ENCODE data around the gene TRIM36. TPM values are rescaled to one million over a fixed set of nuclear protein-coding genes. Genes with fewer than 3 reads are reported as not detected.

Gene TRIM36
- total RNA-seq, 1 donor from 2014 or later: not detected

- peaks cover 13% of the 10 kb centered on the region for H3K9me3 Mint-ChIP-seq
- no peak overlapping the region for H3K27ac Mint-ChIP-seq
- no peaks in the 10 kb centered on the region for H3K36me3 Mint-ChIP-seq (ENCODE audit: low read depth)
- H3K27me3 Mint-ChIP-seq (ENCODE audit: low read depth): peaks cover 24% of the 10 kb centered on the region
- intact Hi-C loops (cut with micrococcal nuclease): no loop called here
- no peak overlapping the region for H3K4me3 Mint-ChIP-seq (ENCODE audit: low read depth)
- no peaks in the 10 kb centered on the region for H3K4me1 Mint-ChIP-seq (ENCODE audit: low read depth)
- DNase-seq (ENCODE audit: low spot score): no peak
Measured at GRCh38 chr5:115151208-115151805, 18.4 kb downstream of the TRIM36 start.

GRCh38 chr5:115150512-115150911, 19.2 kb downstream of the TRIM36 start:
- H3K4me1 Mint-ChIP-seq (ENCODE audit: low read depth): no peaks in the 10 kb centered on the region
- H3K27ac Mint-ChIP-seq: no peak overlapping the region
- no peaks in the 10 kb centered on the region for H3K36me3 Mint-ChIP-seq (ENCODE audit: low read depth)
- no peak overlapping the region for H3K4me3 Mint-ChIP-seq (ENCODE audit: low read depth)
- H3K27me3 Mint-ChIP-seq (ENCODE audit: low read depth): peaks cover 18% of the 10 kb centered on the region
- peaks cover 13% of the 10 kb centered on the region for H3K9me3 Mint-ChIP-seq
- no peak for DNase-seq (ENCODE audit: low spot score)
- intact Hi-C loops (cut with micrococcal nuclease): no loop called here

- intact Hi-C loops (cut with micrococcal nuclease): no loop called here
Measured at GRCh38 chr5:115147052-115147451, 22.7 kb downstream of the TRIM36 start.

GRCh38 chr5:115136294-115136693, 33.4 kb downstream of the TRIM36 start:
- Mint-ChIP-seq H3K27ac (no peak overlapping the region), H3K4me1 (ENCODE audit: low read depth) (peaks cover 2% of the 10 kb centered on the region), H3K27me3 (ENCODE audit: low read depth) (peaks cover 15% of the 10 kb centered on the region), H3K4me3 (ENCODE audit: low read depth) (no peak overlapping the region), H3K9me3 (no peaks in the 10 kb centered on the region), H3K36me3 (ENCODE audit: low read depth) (no peaks in the 10 kb centered on the region)
- intact Hi-C loops (cut with micrococcal nuclease): no loop called here
- no peak for DNase-seq (ENCODE audit: low spot score)

More at GRCh38 chr5:115147052-115147451, 22.7 kb downstream of the TRIM36 start:
- H3K4me3 Mint-ChIP-seq (ENCODE audit: low read depth): no peak overlapping the region
- DNase-seq (ENCODE audit: low spot score): no peak
- peaks cover 9% of the 10 kb centered on the region for H3K9me3 Mint-ChIP-seq
- H3K36me3 Mint-ChIP-seq (ENCODE audit: low read depth): no peaks in the 10 kb centered on the region
- H3K4me1 Mint-ChIP-seq (ENCODE audit: low read depth): no peaks in the 10 kb centered on the region
- H3K27ac Mint-ChIP-seq: no peak overlapping the region
- peaks cover 18% of the 10 kb centered on the region for H3K27me3 Mint-ChIP-seq (ENCODE audit: low read depth)

- Mint-ChIP-seq H3K27ac (no peak overlapping the region), H3K27me3 (ENCODE audit: low read depth) (peaks cover 16% of the 10 kb centered on the region), H3K4me1 (ENCODE audit: low read depth) (peaks cover 2% of the 10 kb centered on the region), H3K4me3 (ENCODE audit: low read depth) (no peak overlapping the region), H3K36me3 (ENCODE audit: low read depth) (no peaks in the 10 kb centered on the region), H3K9me3 (no peaks in the 10 kb centered on the region)
- no peak for DNase-seq (ENCODE audit: low spot score)
- intact Hi-C loops (cut with micrococcal nuclease): no loop called here
Measured at GRCh38 chr5:115132465-115132864, 37.2 kb downstream of the TRIM36 start.

GRCh38 chr5:115126303-115126702, 43.4 kb downstream of the TRIM36 start:
- no peak for DNase-seq (ENCODE audit: low spot score)
- H3K9me3 Mint-ChIP-seq: no peaks in the 10 kb centered on the region
- H3K4me1 Mint-ChIP-seq (ENCODE audit: low read depth): no peaks in the 10 kb centered on the region
- intact Hi-C loops (cut with micrococcal nuclease): no loop called here
- peaks cover 5% of the 10 kb centered on the region for H3K27me3 Mint-ChIP-seq (ENCODE audit: low read depth)
- H3K4me3 Mint-ChIP-seq (ENCODE audit: low read depth): no peak overlapping the region
- no peaks in the 10 kb centered on the region for H3K36me3 Mint-ChIP-seq (ENCODE audit: low read depth)
- no peak overlapping the region for H3K27ac Mint-ChIP-seq

- no peaks in the 10 kb centered on the region for H3K4me1 Mint-ChIP-seq (ENCODE audit: low read depth)
- H3K9me3 Mint-ChIP-seq: no peaks in the 10 kb centered on the region
- H3K27ac Mint-ChIP-seq: no peak overlapping the region
- no peak for DNase-seq (ENCODE audit: low spot score)
- no peaks in the 10 kb centered on the region for H3K36me3 Mint-ChIP-seq (ENCODE audit: low read depth)
- H3K27me3 Mint-ChIP-seq (ENCODE audit: low read depth): no peaks in the 10 kb centered on the region
- H3K4me3 Mint-ChIP-seq (ENCODE audit: low read depth): no peak overlapping the region
- intact Hi-C loops (cut with micrococcal nuclease): no loop called here
Measured at GRCh38 chr5:115124741-115125140, 45.0 kb downstream of the TRIM36 start.

- H3K27ac Mint-ChIP-seq: no peak overlapping the region
- H3K4me3 Mint-ChIP-seq (ENCODE audit: low read depth): no peak overlapping the region
- no peaks in the 10 kb centered on the region for H3K4me1 Mint-ChIP-seq (ENCODE audit: low read depth)
- intact Hi-C loops (cut with micrococcal nuclease): no loop called here
- DNase-seq (ENCODE audit: low spot score): no peak
- no peaks in the 10 kb centered on the region for H3K36me3 Mint-ChIP-seq (ENCODE audit: low read depth)
- no peaks in the 10 kb centered on the region for H3K9me3 Mint-ChIP-seq
- H3K27me3 Mint-ChIP-seq (ENCODE audit: low read depth): peaks cover 3% of the 10 kb centered on the region
Measured at GRCh38 chr5:115116001-115116400, 53.7 kb downstream of the TRIM36 start.

GRCh38 chr5:115109840-115110239, 59.9 kb downstream of the TRIM36 start:
- no peaks in the 10 kb centered on the region for H3K36me3 Mint-ChIP-seq (ENCODE audit: low read depth)
- no peaks in the 10 kb centered on the region for H3K4me1 Mint-ChIP-seq (ENCODE audit: low read depth)
- no peak overlapping the region for H3K27ac Mint-ChIP-seq
- H3K9me3 Mint-ChIP-seq: no peaks in the 10 kb centered on the region
- H3K27me3 Mint-ChIP-seq (ENCODE audit: low read depth): peaks cover 10% of the 10 kb centered on the region
- no peak for DNase-seq (ENCODE audit: low spot score)
- no peak overlapping the region for H3K4me3 Mint-ChIP-seq (ENCODE audit: low read depth)
- intact Hi-C loops (cut with micrococcal nuclease): no loop called here

GRCh38 chr5:115109356-115109755, 60.4 kb downstream of the TRIM36 start:
- Mint-ChIP-seq H3K36me3 (ENCODE audit: low read depth) (no peaks in the 10 kb centered on the region), H3K27me3 (ENCODE audit: low read depth) (peaks cover 11% of the 10 kb centered on the region)
- intact Hi-C loops (cut with micrococcal nuclease): no loop called here

GRCh38 chr5:115100319-115100955, 69.3 kb downstream of the TRIM36 start:
- Mint-ChIP-seq H3K27me3 (ENCODE audit: low read depth) (peaks cover 19% of the 10 kb centered on the region), H3K4me3 (ENCODE audit: low read depth) (no peak overlapping the region), H3K4me1 (ENCODE audit: low read depth) (no peaks in the 10 kb centered on the region), H3K9me3 (no peaks in the 10 kb centered on the region), H3K27ac (no peak overlapping the region), H3K36me3 (ENCODE audit: low read depth) (no peaks in the 10 kb centered on the region)
- no peak for DNase-seq (ENCODE audit: low spot score)
- intact Hi-C loops (cut with micrococcal nuclease): no loop called here

More at GRCh38 chr5:115109356-115109755, 60.4 kb downstream of the TRIM36 start:
- Mint-ChIP-seq H3K4me3 (ENCODE audit: low read depth) (no peak overlapping the region), H3K4me1 (ENCODE audit: low read depth) (no peaks in the 10 kb centered on the region), H3K9me3 (no peaks in the 10 kb centered on the region), H3K27ac (no peak overlapping the region)
- no peak for DNase-seq (ENCODE audit: low spot score)

GRCh38 chr5:115098041-115098702, 71.5 kb downstream of the TRIM36 start:
- intact Hi-C loops (cut with micrococcal nuclease): loop anchor here (1.0 to 5.0 kb wide), 2 partner anchors 148 to 474 kb away; no protein-coding TSS in a partner anchor
- no peaks in the 10 kb centered on the region for H3K36me3 Mint-ChIP-seq (ENCODE audit: low read depth)
- no peaks in the 10 kb centered on the region for H3K9me3 Mint-ChIP-seq
- no peaks in the 10 kb centered on the region for H3K4me1 Mint-ChIP-seq (ENCODE audit: low read depth)
- H3K27ac Mint-ChIP-seq: no peak overlapping the region
- H3K27me3 Mint-ChIP-seq (ENCODE audit: low read depth): peaks cover 23% of the 10 kb centered on the region
- H3K4me3 Mint-ChIP-seq (ENCODE audit: low read depth): no peak overlapping the region
- peak; percentile 14 for DNase-seq (ENCODE audit: low spot score)

GRCh38 chr5:115097236-115097635, 72.5 kb downstream of the TRIM36 start:
- H3K27ac Mint-ChIP-seq: no peak overlapping the region
- H3K27me3 Mint-ChIP-seq (ENCODE audit: low read depth): peaks cover 26% of the 10 kb centered on the region
- no peak for DNase-seq (ENCODE audit: low spot score)
- intact Hi-C loops (cut with micrococcal nuclease): loop anchor here (5.0 kb wide), 1 partner anchor 475 kb away; no protein-coding TSS in a partner anchor
- H3K36me3 Mint-ChIP-seq (ENCODE audit: low read depth): no peaks in the 10 kb centered on the region
- no peak overlapping the region for H3K4me3 Mint-ChIP-seq (ENCODE audit: low read depth)
- no peaks in the 10 kb centered on the region for H3K4me1 Mint-ChIP-seq (ENCODE audit: low read depth)
- no peaks in the 10 kb centered on the region for H3K9me3 Mint-ChIP-seq

Measured in activated T-helper 2 cell treated with anti-CD3 and anti-CD28 coated beads, Interferon-gamma antibody, Interleukin-2, Interleukin-4, amounts not matched to agents 10 μg/mL and 5 μg/mL and 100 μg/mL, durations not matched to agents 14 hours and 24 hours and 36 hours (primary cell).